NCI-H1105 treated with DMSO at 0.1 percent for 48 hours (cell line): ENCODE data around the gene SNAP25.

ENCODE experiments used
- DNase-seq: peaks from one replicate; lab custom pipeline; 2025; lab: John Stamatoyannopoulos, UW

Gene SNAP25

GRCh38 chr20:10332656-10333415 lies 114.2 kb downstream of the SNAP25 start:
- DNase-seq: peak; percentile 30

- no peak for DNase-seq
These were observed 118.5 kb downstream of the SNAP25 start for GRCh38 chr20:10336959-10337729.

GRCh38 chr20:10338426-10339180 lies 120.0 kb downstream of the SNAP25 start:
- DNase-seq: no peak

- DNase-seq: no peak
These were observed 121.0 kb downstream of the SNAP25 start for GRCh38 chr20:10339609-10340008.

- no peak for DNase-seq
These were observed 123.5 kb downstream of the SNAP25 start for GRCh38 chr20:10342152-10342551.

GRCh38 chr20:10344953-10345352 lies 126.3 kb downstream of the SNAP25 start:
- no peak for DNase-seq

GRCh38 chr20:10347086-10347880 lies 128.7 kb downstream of the SNAP25 start:
- DNase-seq: no peak

GRCh38 chr20:10349118-10349517 lies 130.5 kb downstream of the SNAP25 start:
- DNase-seq: no peak

- DNase-seq: no peak
These were observed 131.7 kb downstream of the SNAP25 start for GRCh38 chr20:10350188-10350842.

GRCh38 chr20:10352934-10353824 lies 134.5 kb downstream of the SNAP25 start:
- DNase-seq: no peak

GRCh38 chr20:10356628-10357027 lies 138.0 kb downstream of the SNAP25 start:
- DNase-seq: no peak
